GM12878 (cell line): ENCODE measurements around the gene ERC2. TPM values are rescaled to one million over a fixed set of nuclear protein-coding genes. Genes with fewer than 3 reads are reported as not detected.

Experiments used
- BCL3 ChIP-seq: IDR thresholded peaks from 2 replicates; pipeline ENCODE4 v1.6.1; 2011; ENCODE audit warnings: borderline replicate concordance, low read depth, mild to moderate bottlenecking, moderate library complexity, low read length; ENCODE audit not compliant: insufficient read depth, poor library complexity, severe bottlenecking
- EP300 ChIP-seq, 2 experiments: fragments of 150-350 bp in 1 of 2; IDR thresholded peaks; 2 replicates each; pipeline ENCODE4 v1.6.1; 2011 to 2012; ENCODE audit warnings: low read depth in 2 of 2, low read length in 2 of 2, borderline replicate concordance in 1 of 2, improper control_type of control experiment in 1 of 2, inconsistent platforms in 1 of 2; ENCODE audit not compliant: control insufficient read depth in 1 of 2
- NFXL1 ChIP-seq: fragments of 450-650 bp; IDR thresholded peaks from 2 replicates; pipeline ENCODE4 v1.6.1; 2017; ENCODE audit warnings: antibody characterized with exemption, mild to moderate bottlenecking, borderline replicate concordance
- NFYA ChIP-seq: IDR thresholded peaks from 2 replicates; pipeline ENCODE4 v1.6.1; 2011; ENCODE audit warnings: low read depth, mild to moderate bottlenecking, low read length, improper control_type of control experiment, borderline replicate concordance
- WRNIP1 ChIP-seq: IDR thresholded peaks from 2 replicates; pipeline ENCODE4 v1.6.1; 2011; ENCODE audit warnings: low read depth, low read length, improper control_type of control experiment, borderline replicate concordance
- ZNF274 ChIP-seq: IDR thresholded peaks from one replicate; pipeline ENCODE4 v1.8.0; 2011; ENCODE audit not compliant: insufficient read length, insufficient read depth
- polyA plus RNA-seq, 11 experiments: library from polyadenylated mRNA; depleted of rRNA in 4 of 11; unstranded in 6 of 11; stranded (reverse) in 5 of 11; fragments of >200 nt; fragmentation: Nextera tagmentation in 4 of 11; fragmentation: Illumina TruSeq in 1 of 11; extraction: Ambion mirVana in 4 of 11; extraction: Trizol in 1 of 11; gene quantifications; 1 replicate in 1 of 11; 2 replicates in 10 of 11; pipeline versions ENCODE4 v1.2.1 to v1.2.3, GENCODE V29; 2011 to 2016; ENCODE audit warnings: inconsistent platforms in 2 of 11, missing spikeins in 2 of 11, low read depth in 1 of 11
- total RNA-seq, 4 experiments: library from RNA; depleted of rRNA in 3 of 4; stranded (reverse); fragments of >200 nt in 3 of 4; fragmentation: Illumina TruSeq in 1 of 4; extraction: Trizol in 1 of 4; gene quantifications; 2 replicates each; pipeline versions ENCODE4 v1.2.1 to v1.2.3, GENCODE V29; 2013 to 2021
- TF ChIP-seq, protein P1 (sequence below): IDR thresholded peaks from 2 replicates; pipeline ENCODE4 v1.6.1; 2012; ENCODE audit warnings: improper control_type of control experiment, low read depth, low read length; ENCODE audit not compliant: insufficient replicate concordance

ERC2 gene
- total and polyA plus RNA-seq, 10 of the 15 experiments (the other 5 are each of a cell fraction or from before 2014, with no cell fraction given) = 0.06 to 1.4 (median 0.12) TPM; not detected in 3

DNA sequence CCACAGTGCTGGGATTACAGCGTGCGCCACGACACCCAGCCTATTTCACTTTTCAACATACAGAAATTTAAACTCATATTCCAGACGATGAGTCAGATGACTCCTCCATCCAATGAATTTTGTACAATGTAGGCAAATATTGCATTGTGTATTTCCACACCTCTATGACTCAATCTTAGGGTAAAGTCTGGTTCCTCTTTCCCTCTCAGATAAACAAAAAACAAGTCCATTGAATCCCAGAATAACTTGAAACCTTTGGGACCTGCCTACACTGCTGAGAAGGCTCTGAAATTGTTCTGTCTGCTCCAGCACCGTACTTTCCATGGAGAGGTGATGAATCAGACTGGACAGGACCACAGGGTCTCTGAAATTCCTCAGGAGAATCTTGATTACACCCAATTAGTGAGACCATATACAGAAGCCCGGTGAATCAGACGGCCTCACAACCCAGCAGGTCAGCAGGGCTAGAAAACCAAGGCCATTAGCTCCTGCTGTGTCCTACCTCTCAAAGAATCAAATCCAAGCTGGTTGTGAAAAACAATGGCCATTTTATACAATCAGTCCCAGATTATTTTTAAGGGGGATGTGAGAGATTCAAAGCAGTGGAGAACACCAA is 112.6 kb downstream of the ERC2 start (continued):
- no peak for TF ChIP-seq BCL3
- TF ChIP-seq, protein P1, sequence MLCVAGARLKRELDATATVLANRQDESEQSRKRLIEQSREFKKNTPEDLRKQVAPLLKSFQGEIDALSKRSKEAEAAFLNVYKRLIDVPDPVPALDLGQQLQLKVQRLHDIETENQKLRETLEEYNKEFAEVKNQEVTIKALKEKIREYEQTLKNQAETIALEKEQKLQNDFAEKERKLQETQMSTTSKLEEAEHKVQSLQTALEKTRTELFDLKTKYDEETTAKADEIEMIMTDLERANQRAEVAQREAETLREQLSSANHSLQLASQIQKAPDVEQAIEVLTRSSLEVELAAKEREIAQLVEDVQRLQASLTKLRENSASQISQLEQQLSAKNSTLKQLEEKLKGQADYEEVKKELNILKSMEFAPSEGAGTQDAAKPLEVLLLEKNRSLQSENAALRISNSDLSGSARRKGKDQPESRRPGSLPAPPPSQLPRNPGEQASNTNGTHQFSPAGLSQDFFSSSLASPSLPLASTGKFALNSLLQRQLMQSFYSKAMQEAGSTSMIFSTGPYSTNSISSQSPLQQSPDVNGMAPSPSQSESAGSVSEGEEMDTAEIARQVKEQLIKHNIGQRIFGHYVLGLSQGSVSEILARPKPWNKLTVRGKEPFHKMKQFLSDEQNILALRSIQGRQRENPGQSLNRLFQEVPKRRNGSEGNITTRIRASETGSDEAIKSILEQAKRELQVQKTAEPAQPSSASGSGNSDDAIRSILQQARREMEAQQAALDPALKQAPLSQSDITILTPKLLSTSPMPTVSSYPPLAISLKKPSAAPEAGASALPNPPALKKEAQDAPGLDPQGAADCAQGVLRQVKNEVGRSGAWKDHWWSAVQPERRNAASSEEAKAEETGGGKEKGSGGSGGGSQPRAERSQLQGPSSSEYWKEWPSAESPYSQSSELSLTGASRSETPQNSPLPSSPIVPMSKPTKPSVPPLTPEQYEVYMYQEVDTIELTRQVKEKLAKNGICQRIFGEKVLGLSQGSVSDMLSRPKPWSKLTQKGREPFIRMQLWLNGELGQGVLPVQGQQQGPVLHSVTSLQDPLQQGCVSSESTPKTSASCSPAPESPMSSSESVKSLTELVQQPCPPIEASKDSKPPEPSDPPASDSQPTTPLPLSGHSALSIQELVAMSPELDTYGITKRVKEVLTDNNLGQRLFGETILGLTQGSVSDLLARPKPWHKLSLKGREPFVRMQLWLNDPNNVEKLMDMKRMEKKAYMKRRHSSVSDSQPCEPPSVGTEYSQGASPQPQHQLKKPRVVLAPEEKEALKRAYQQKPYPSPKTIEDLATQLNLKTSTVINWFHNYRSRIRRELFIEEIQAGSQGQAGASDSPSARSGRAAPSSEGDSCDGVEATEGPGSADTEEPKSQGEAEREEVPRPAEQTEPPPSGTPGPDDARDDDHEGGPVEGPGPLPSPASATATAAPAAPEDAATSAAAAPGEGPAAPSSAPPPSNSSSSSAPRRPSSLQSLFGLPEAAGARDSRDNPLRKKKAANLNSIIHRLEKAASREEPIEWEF = no peak
- TF ChIP-seq NFYA = no peak
- TF ChIP-seq NFXL1 = no peak
- TF ChIP-seq WRNIP1 = no peak
- no peak for TF ChIP-seq ZNF274
- no peak for TF ChIP-seq EP300 (IDR thresholded peaks at IDR 0.05; ENCODE audit: borderline replicate concordance in 1 of 2, control insufficient read depth in 1 of 2, low read depth in 2 of 2, low read length in 2 of 2)
